GM20431 (cell line): Measurements from ENCODE around the gene STX8.

Experiments used
- in situ Hi-C: fragments of 300-500 bp; cut with MseI, MboI; formaldehyde crosslinking; loops from one replicate; pipeline ENCODE4 v1.15.0; 2020; ENCODE audit warnings: low sequenced_read_pairs; ENCODE audit not compliant: unreplicated experiment

The STX8 gene

DNA sequence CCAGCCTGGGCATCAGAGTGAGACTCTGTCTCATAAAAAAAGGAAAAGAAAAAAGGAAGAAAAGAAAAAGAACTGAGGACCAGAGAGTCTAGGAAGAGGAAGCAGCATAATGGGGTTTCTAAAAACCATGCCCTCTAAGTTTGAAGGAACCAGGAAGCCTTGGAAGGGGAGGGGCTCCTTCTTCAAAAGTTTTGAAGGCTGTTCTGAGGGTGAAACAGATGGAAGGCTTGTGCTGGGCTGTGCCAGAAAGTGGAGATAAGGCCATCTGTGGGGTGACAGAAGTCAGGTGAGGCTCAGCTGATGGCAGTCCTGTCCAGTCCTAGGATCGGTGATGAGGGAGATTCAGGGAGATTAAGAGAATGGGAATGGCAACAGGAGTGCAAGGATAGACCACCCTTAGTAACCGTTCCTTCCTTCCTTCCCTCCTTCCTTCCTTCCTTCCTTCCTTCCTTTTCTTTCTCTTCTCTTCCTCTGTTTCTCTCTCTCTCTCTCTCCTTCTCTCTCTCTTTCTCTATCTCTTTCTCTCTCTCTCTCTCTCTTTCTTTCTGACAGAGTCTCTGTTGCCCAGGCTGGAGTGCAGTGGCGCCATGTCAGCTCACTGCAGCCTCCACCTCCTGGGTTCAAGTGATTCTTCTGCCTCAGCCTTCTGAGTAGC lies 371.7 kb downstream of the STX8 start:
- in situ Hi-C loops = no loop called here

DNA sequence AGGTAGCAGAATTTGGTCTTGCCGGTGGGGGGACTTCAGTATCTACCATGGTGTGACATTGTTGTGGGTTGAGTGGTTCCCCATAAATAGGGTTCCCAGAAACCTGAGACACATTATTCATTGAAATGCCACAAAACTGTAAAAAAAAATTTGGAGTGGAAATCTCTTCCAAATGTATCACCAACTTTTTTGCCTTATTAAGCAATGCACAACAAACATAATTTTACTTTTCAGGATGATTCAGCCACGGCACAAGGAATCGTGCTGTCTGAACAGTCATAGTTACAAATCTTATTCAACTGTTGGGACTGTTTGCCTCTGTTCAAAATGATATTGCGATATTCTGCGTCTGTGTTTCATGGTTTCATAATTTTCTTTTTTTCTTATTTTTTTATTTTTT lies 373.1 kb downstream of the STX8 start:
- in situ Hi-C loops = no loop called here

DNA sequence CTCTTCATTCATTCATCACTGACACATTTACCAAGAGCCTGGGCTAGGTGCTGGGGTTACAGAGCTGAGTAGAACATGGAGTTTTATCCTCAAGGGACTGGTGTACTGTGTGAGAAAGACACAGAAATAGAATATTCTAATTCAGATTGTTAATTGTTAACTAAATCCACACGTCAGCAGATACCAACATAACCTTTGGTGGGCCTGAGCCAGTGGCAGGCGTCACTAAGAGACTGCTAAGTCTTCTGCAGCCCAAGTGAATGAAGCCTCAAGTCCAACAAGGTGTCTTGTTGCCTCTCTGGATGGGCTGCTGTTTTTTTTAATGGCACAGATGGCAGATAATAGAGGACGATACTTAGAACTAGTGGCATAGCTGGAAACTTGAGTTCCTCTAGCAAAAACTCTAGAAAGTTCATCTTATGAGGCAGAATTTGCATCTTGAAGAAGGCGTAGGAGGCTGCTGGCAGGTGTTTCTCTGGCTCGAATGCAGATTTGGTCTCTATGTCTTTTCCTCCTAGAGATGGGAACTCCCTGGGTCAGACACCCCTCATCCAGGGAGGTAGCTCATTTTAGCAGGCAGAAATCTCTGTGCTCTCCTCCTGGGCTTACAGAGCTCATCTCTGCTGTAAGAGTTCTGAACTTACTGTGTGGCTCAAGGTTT lies 374.8 kb downstream of the STX8 start:
- in situ Hi-C loops = no loop called here
